CD4-positive, alpha-beta T cell treated with Interleukin-1 beta for 1 hour (primary cell): ENCODE results near the gene HLF.

Source experiments
- DNase-seq, 2 donors: peaks; one replicate each; pipeline ENCODE4 v3.0.0-alpha.2; 2020 to 2022

The HLF gene

GRCh38 chr17:55368706-55369105 is 103.9 kb downstream of the HLF start:
- DNase-seq = no peak
